Measurements from ENCODE around the gene SNAPC5. TPM values are rescaled to one million over a fixed set of nuclear protein-coding genes. Genes with fewer than 3 reads are reported as not detected.

SNAPC5 gene
- total and polyA plus RNA-seq, 2 experiments from 2014 or later = 5.3 to 23.2 TPM

GRCh38 chr15:66508293-66508883 lies 10.8 kb upstream of the SNAPC5 start:
- Histone ChIP-seq H3K36me3 (ENCODE audit: low read depth) (peaks cover 1% of the 10 kb centered on the region; the same call in 1 of the 2 replicates), H3K27ac (no peak overlapping the region), H3K9me3 (ENCODE audit: low read depth) (no peaks in the 10 kb centered on the region), H3K4me1 (ENCODE audit: insufficient read depth) (peaks cover 8% of the 10 kb centered on the region; the same call in 1 of the 2 replicates), H3K4me3 (no peak overlapping the region), H4K20me1 (ENCODE audit: insufficient read depth) (no peaks in the 10 kb centered on the region), H3K4me2 (ENCODE audit: unreplicated experiment) (no peak overlapping the region), H3K9me2 (ENCODE audit: insufficient read depth) (no peaks in the 10 kb centered on the region), H3K79me2 (ENCODE audit: insufficient read depth) (peaks cover 58% of the 10 kb centered on the region), H2AFZ (no peak overlapping the region), H3K9ac (no peak overlapping the region), H3F3A (ENCODE audit: insufficient read depth) (peaks cover 9% of the 10 kb centered on the region), H3K27me3 (replicated peaks; ENCODE audit: insufficient read depth) (no peaks in the 10 kb centered on the region)
- in situ Hi-C loops (cut with MboI) = no loop called here
- 73 to 84% methylated on average over 3 of the region's 3 CpGs for WGBS, 2 experiments (ENCODE audit: low coverage in 1 of 2, low lambda C conversion rate in 2 of 2, missing lambda C conversion rate in 2 of 2)
- TF ChIP-seq EZH2phosphoT487 (IDR thresholded peaks at IDR 0.05; ENCODE audit: insufficient read depth, low read depth) (no peak), EZH2 (IDR thresholded peaks at IDR 0.05; ENCODE audit: insufficient read depth, poor library complexity, severe bottlenecking) (no peak)
- no peak for DNase-seq

DNA sequence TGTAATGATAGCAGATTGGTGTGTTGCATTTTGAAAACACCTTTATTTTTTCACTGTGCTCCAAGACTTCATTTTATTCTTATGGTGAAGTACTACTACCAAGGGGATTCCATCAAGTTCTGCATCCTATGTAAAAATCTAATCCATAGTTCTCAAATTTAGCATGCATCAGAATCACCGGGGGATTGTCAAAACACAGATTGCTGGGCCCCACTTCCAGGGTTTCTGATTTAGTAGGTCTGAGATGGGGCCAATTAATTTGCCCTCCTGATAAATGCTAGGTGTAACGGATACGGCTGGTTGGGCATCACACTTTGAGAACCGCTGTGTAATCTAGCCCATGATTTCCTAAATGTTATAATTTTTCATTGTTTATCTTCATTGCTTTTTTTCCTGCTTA lies 8.3 kb upstream of the SNAPC5 start:
- no peak for DNase-seq
- peak overlapping the region; percentile 93 for H2AFZ ChIP-seq
- peaks cover 83% of the 10 kb centered on the region for H3K79me2 ChIP-seq (ENCODE audit: insufficient read depth)
- H3K4me2 ChIP-seq (ENCODE audit: unreplicated experiment) = peak overlapping the region; percentile 93
- H3K9me2 ChIP-seq (ENCODE audit: insufficient read depth) = no peaks in the 10 kb centered on the region
- H3K27me3 ChIP-seq (replicated peaks; ENCODE audit: insufficient read depth) = no peaks in the 10 kb centered on the region
- TF ChIP-seq EZH2phosphoT487 (IDR thresholded peaks at IDR 0.05; ENCODE audit: insufficient read depth, low read depth) = no peak
- TF ChIP-seq EZH2 (IDR thresholded peaks at IDR 0.05; ENCODE audit: insufficient read depth, poor library complexity, severe bottlenecking) = no peak
- in situ Hi-C loops (cut with MboI) = no loop called here
- H4K20me1 ChIP-seq (ENCODE audit: insufficient read depth) = 0 out of 2 replicates have a peak, but pooled peaks cover 11% of the 10 kb centered on the region
- WGBS, 2 experiments (ENCODE audit: low coverage in 1 of 2, low lambda C conversion rate in 2 of 2, missing lambda C conversion rate in 2 of 2) = 15 to 23% methylated on average over 4 of the region's 4 CpGs
- H3K36me3 ChIP-seq (ENCODE audit: low read depth) = peaks cover 27% of the 10 kb centered on the region
- H3F3A ChIP-seq (ENCODE audit: insufficient read depth) = peaks cover 35% of the 10 kb centered on the region
- H3K9ac ChIP-seq = peak overlapping the region; percentile 97
- peak overlapping the region; percentile 93 for H3K27ac ChIP-seq
- peak overlapping the region; percentile 99 for H3K4me3 ChIP-seq
- peaks cover 20% of the 10 kb centered on the region for H3K4me1 ChIP-seq (ENCODE audit: insufficient read depth)
- no peaks in the 10 kb centered on the region for H3K9me3 ChIP-seq (ENCODE audit: low read depth)

- Histone ChIP-seq H3K4me1 (ENCODE audit: insufficient read depth) (peaks cover 20% of the 10 kb centered on the region), H3K27ac (peak overlapping the region; percentile 93), H3K4me3 (peak overlapping the region; percentile 99), H3K36me3 (ENCODE audit: low read depth) (peaks cover 31% of the 10 kb centered on the region), H3K4me2 (ENCODE audit: unreplicated experiment) (peak overlapping the region; percentile 93), H2AFZ (peak overlapping the region; percentile 93), H3F3A (ENCODE audit: insufficient read depth) (peaks cover 39% of the 10 kb centered on the region), H3K9ac (peak overlapping the region; percentile 97), H3K9me3 (ENCODE audit: low read depth) (no peaks in the 10 kb centered on the region), H3K27me3 (replicated peaks; ENCODE audit: insufficient read depth) (no peaks in the 10 kb centered on the region), H3K79me2 (ENCODE audit: insufficient read depth) (peaks cover 87% of the 10 kb centered on the region), H3K9me2 (ENCODE audit: insufficient read depth) (no peaks in the 10 kb centered on the region), H4K20me1 (ENCODE audit: insufficient read depth) (0 out of 2 replicates have a peak, but pooled peaks cover 11% of the 10 kb centered on the region)
- TF ChIP-seq EZH2phosphoT487 (IDR thresholded peaks at IDR 0.05; ENCODE audit: insufficient read depth, low read depth) (no peak), EZH2 (IDR thresholded peaks at IDR 0.05; ENCODE audit: insufficient read depth, poor library complexity, severe bottlenecking) (no peak)
- WGBS, 2 experiments (ENCODE audit: low coverage in 1 of 2, low lambda C conversion rate in 2 of 2, missing lambda C conversion rate in 2 of 2) = 0 to 1% methylated on average over 13 of the region's 13 CpGs
- in situ Hi-C loops (cut with MboI) = no loop called here
- DNase-seq = peak; percentile 70
These were observed 7.9 kb upstream of the SNAPC5 start for GRCh38 chr15:66505430-66505811.

- H3K4me3 ChIP-seq = peak within 1 kb of the TSS; percentile 99
- H3K27ac ChIP-seq = peak within 1 kb of the TSS; percentile 93
- peaks cover 37% of the 10 kb centered on the region for H3K36me3 ChIP-seq (ENCODE audit: low read depth)
- no peaks in the 10 kb centered on the region for H3K27me3 ChIP-seq (replicated peaks; ENCODE audit: insufficient read depth)
- peaks cover 20% of the 10 kb centered on the region for H3K4me1 ChIP-seq (ENCODE audit: insufficient read depth)
- TF ChIP-seq EZH2 (IDR thresholded peaks at IDR 0.05; ENCODE audit: insufficient read depth, poor library complexity, severe bottlenecking) (no peak), EZH2phosphoT487 (IDR thresholded peaks at IDR 0.05; ENCODE audit: insufficient read depth, low read depth) (no peak)
- peak; percentile 89 for DNase-seq
- peak within 1 kb of the TSS; percentile 93 for H3K4me2 ChIP-seq (ENCODE audit: unreplicated experiment)
- peaks cover 45% of the 10 kb centered on the region for H3F3A ChIP-seq (ENCODE audit: insufficient read depth)
- H4K20me1 ChIP-seq (ENCODE audit: insufficient read depth) = 0 out of 2 replicates have a peak, but pooled peaks cover 11% of the 10 kb centered on the region
- H2AFZ ChIP-seq = peak within 1 kb of the TSS; percentile 93
- in situ Hi-C loops (cut with MboI) = no loop called here
- WGBS, 2 experiments (ENCODE audit: low coverage in 1 of 2, low lambda C conversion rate in 2 of 2, missing lambda C conversion rate in 2 of 2) = 1% methylated on average over 38 to 46 of the region's 46 CpGs
- no peaks in the 10 kb centered on the region for H3K9me2 ChIP-seq (ENCODE audit: insufficient read depth)
- H3K9me3 ChIP-seq (ENCODE audit: low read depth) = no peaks in the 10 kb centered on the region
- peak within 1 kb of the TSS; percentile 97 for H3K9ac ChIP-seq
- H3K79me2 ChIP-seq (ENCODE audit: insufficient read depth) = peaks cover 94% of the 10 kb centered on the region
These were observed 7.2 kb upstream of the SNAPC5 start, which contains the start of the genes RPL4 and ZWILCH for GRCh38 chr15:66504563-66505429. Gene RPL4, minus strand, starts transcription at chr15:66504855. Its CDS starts 65 bp downstream, at chr15:66504790. Gene ZWILCH, plus strand, starts transcription at chr15:66505326. Its CDS starts 13 bp downstream, at chr15:66505339.
